A549 (cell line): ENCODE results near the gene HK1. TPM values are rescaled to one million over a fixed set of nuclear protein-coding genes. Genes with fewer than 3 reads are reported as not detected.

Experiments used
- ATAC-seq, 2 experiments: fragments of 200-7000 bp in 1 of 2; fragments of >200 bp in 1 of 2; cut with Nextera tagmentation in 1 of 2; cut with Tn5 transposase in 1 of 2; 3 replicates each; pipeline versions ENCODE4 v1.8.0 to v1.9.1; 2018 to 2020; ENCODE audit warnings: mild to moderate bottlenecking in 1 of 2, moderate library complexity in 1 of 2
- CTCF ChIA-PET: fragments of 300-600 bp; sonication (Branson Sonifier 250); formaldehyde crosslinking; extraction: SDS; loops from one replicate; lab custom pipeline; 2021; ENCODE audit warnings: antibody characterized with exemption, inconsistent platforms; lab: Yijun Ruan, JAX
- POLR2A ChIA-PET: fragments of 350-600 bp; formaldehyde crosslinking; extraction: SDS; loops from one replicate; lab custom pipeline; 2021; ENCODE audit warnings: antibody characterized with exemption, inconsistent platforms; lab: Yijun Ruan, JAX
- DNase-seq, 2 experiments: peaks; one replicate each; pipeline versions ENCODE4 v3.0.0 to v3.0.0-alpha.2; 2011 to 2016; ENCODE audit warnings: low read depth in 1 of 2, low spot score in 1 of 2
- FAIRE-seq: peaks from 2 replicates; lab custom pipeline; 2011; peaks lifted over from hg19 to GRCh38; lab: Jason Lieb, UNC
- H3K27ac ChIP-seq, 2 experiments: fragments of >200 bp; sonication (Bioruptor Twin); formaldehyde crosslinking; 3 replicates each; pipeline ENCODE4 v1.5.1; 2016 to 2017
- H3K4me1 ChIP-seq: fragments of >200 bp; sonication (Bioruptor Twin); formaldehyde crosslinking; 3 replicates; pipeline ENCODE4 v1.6.1; 2016
- H3K4me2 ChIP-seq: fragments of >200 bp; sonication (Bioruptor Twin); formaldehyde crosslinking; 3 replicates; pipeline ENCODE4 v1.6.1; 2016
- H3K4me3 ChIP-seq: fragments of >200 bp; sonication (Bioruptor Twin); formaldehyde crosslinking; 3 replicates; pipeline ENCODE4 v1.5.1; 2016
- H3K9me3 ChIP-seq: fragments of >200 bp; sonication (Bioruptor Twin); formaldehyde crosslinking; 3 replicates; pipeline ENCODE4 v1.6.1; 2016
- ATOH8 ChIP-seq: fragments of 250-450 bp; sonication (Bioruptor Pico); IDR thresholded peaks from 2 replicates; pipeline ENCODE4 v1.5.0; 2020; ENCODE audit warnings: low read depth, mild to moderate bottlenecking, moderate library complexity
- BCL3 ChIP-seq: fragments of >200 bp; sonication (Bioruptor Twin); formaldehyde crosslinking; IDR thresholded peaks from 3 replicates; pipeline ENCODE4 v1.6.1; 2016
- BHLHE40 ChIP-seq: IDR thresholded peaks from 2 replicates; pipeline ENCODE4 v1.6.1; 2012; ENCODE audit warnings: low read depth, low read length, inconsistent platforms
- CBX2 ChIP-seq: fragments of 200-600 bp; sonication (generic); IDR thresholded peaks from 2 replicates; pipeline ENCODE4 v1.6.1; 2016; ENCODE audit warnings: low read depth, mild to moderate bottlenecking, borderline replicate concordance
- CBX8 ChIP-seq: fragments of 200-600 bp; sonication (generic); IDR thresholded peaks from 2 replicates; pipeline ENCODE4 v1.6.1; 2016
- CHD4 ChIP-seq: fragments of 200-600 bp; sonication (generic); IDR thresholded peaks from 2 replicates; pipeline ENCODE4 v1.6.1; 2016; ENCODE audit warnings: antibody characterized with exemption, mild to moderate bottlenecking, borderline replicate concordance
- E2F6 ChIP-seq: IDR thresholded peaks from 2 replicates; pipeline ENCODE4 v1.6.1; 2012; ENCODE audit warnings: low read depth, borderline replicate concordance
- EHF ChIP-seq: fragments of 250-450 bp; sonication (Bioruptor Pico); IDR thresholded peaks from 2 replicates; pipeline ENCODE4 v1.5.0; 2020; ENCODE audit warnings: mild to moderate bottlenecking
- EHMT2 ChIP-seq: fragments of 200-600 bp; sonication (generic); IDR thresholded peaks from 2 replicates; pipeline ENCODE4 v1.6.1; 2016; ENCODE audit warnings: antibody characterized with exemption, low read depth, mild to moderate bottlenecking, moderate library complexity
- ESRRA ChIP-seq: fragments of 150-350 bp; IDR thresholded peaks from 2 replicates; pipeline ENCODE4 v1.6.1; 2014; ENCODE audit warnings: mild to moderate bottlenecking, low read length, borderline replicate concordance
- FOSL2 ChIP-seq, 2 experiments: fragments of 450-650 bp in 1 of 2; fragments of >200 bp in 1 of 2; sonication (Bioruptor Twin) in 1 of 2; formaldehyde crosslinking; IDR thresholded peaks; 2 replicates each; pipeline versions ENCODE4 v1.5.0 to v1.6.1; 2016 to 2020; ENCODE audit warnings: mild to moderate bottlenecking in 1 of 2, moderate library complexity in 1 of 2
- FOXS1 ChIP-seq: fragments of 250-450 bp; sonication (Bioruptor Pico); IDR thresholded peaks from 2 replicates; pipeline ENCODE4 v1.5.0; 2020; ENCODE audit warnings: mild to moderate bottlenecking, moderate library complexity
- HMGXB4 ChIP-seq: fragments of 250-450 bp; sonication (Bioruptor Pico); IDR thresholded peaks from 2 replicates; pipeline ENCODE4 v1.5.0; 2021; ENCODE audit warnings: mild to moderate bottlenecking, moderate library complexity, borderline replicate concordance
- MAFK ChIP-seq: fragments of 450-650 bp; IDR thresholded peaks from 2 replicates; pipeline ENCODE4 v1.6.1; 2014; ENCODE audit not compliant: partially characterized antibody
- MYC ChIP-seq: IDR thresholded peaks from 2 replicates; pipeline ENCODE4 v1.6.1; 2012; ENCODE audit warnings: mild to moderate bottlenecking, inconsistent platforms, low read length, improper control_type of control experiment, borderline replicate concordance
- NFE2L2 ChIP-seq: fragments of 150-350 bp; conservative IDR thresholded peaks from 2 replicates; pipeline ENCODE4 v1.6.1; 2014; ENCODE audit warnings: low read length
- NR3C1 ChIP-seq: fragments of >200 bp; sonication (Bioruptor Twin); formaldehyde crosslinking; IDR thresholded peaks from 3 replicates; pipeline ENCODE4 v1.6.1; 2017
- PHF8 ChIP-seq: fragments of 200-600 bp; sonication (generic); IDR thresholded peaks from 2 replicates; pipeline ENCODE4 v1.6.1; 2016; ENCODE audit warnings: low read depth, mild to moderate bottlenecking, antibody characterized with exemption, moderate library complexity, borderline replicate concordance
- RARB ChIP-seq: fragments of 250-450 bp; sonication (Bioruptor Pico); IDR thresholded peaks from 2 replicates; pipeline ENCODE4 v1.8.0; 2021; ENCODE audit warnings: mild to moderate bottlenecking, moderate library complexity
- RCOR1 ChIP-seq: fragments of 150-350 bp; IDR thresholded peaks from 2 replicates; pipeline ENCODE4 v1.6.1; 2014; ENCODE audit warnings: antibody characterized with exemption, low read length, low read depth
- REST ChIP-seq: fragments of 200-600 bp; sonication (generic); IDR thresholded peaks from 2 replicates; pipeline ENCODE4 v1.6.1; 2016; ENCODE audit warnings: antibody characterized with exemption, mild to moderate bottlenecking, moderate library complexity
- RNF2 ChIP-seq: fragments of 200-600 bp; sonication (generic); IDR thresholded peaks from 2 replicates; pipeline ENCODE4 v1.6.1; 2016; ENCODE audit warnings: low read depth, mild to moderate bottlenecking, antibody characterized with exemption, moderate library complexity, borderline replicate concordance
- SMC3 ChIP-seq: fragments of >200 bp; sonication (Bioruptor Twin); formaldehyde crosslinking; IDR thresholded peaks from 3 replicates; pipeline ENCODE4 v1.6.1; 2018; ENCODE audit warnings: inconsistent platforms
- SREBF2 ChIP-seq: fragments of 450-650 bp; IDR thresholded peaks from 2 replicates; pipeline ENCODE4 v1.6.1; 2014; ENCODE audit warnings: mild to moderate bottlenecking, moderate library complexity
- TFCP2L1 ChIP-seq: fragments of 250-450 bp; sonication (Bioruptor Pico); IDR thresholded peaks from 2 replicates; pipeline ENCODE4 v1.5.0; 2021; ENCODE audit warnings: mild to moderate bottlenecking
- TP53 ChIP-seq: fragments of 250-450 bp; sonication (Bioruptor Pico); IDR thresholded peaks from 2 replicates; pipeline ENCODE4 v1.5.0; 2021; ENCODE audit warnings: mild to moderate bottlenecking, moderate library complexity
- USF2 ChIP-seq: fragments of 450-650 bp; IDR thresholded peaks from 2 replicates; pipeline ENCODE4 v1.6.1; 2014; ENCODE audit warnings: antibody characterized with exemption
- ZFP36 ChIP-seq: fragments of 450-650 bp; IDR thresholded peaks from 2 replicates; pipeline ENCODE4 v1.6.1; 2014; ENCODE audit warnings: borderline replicate concordance; ENCODE audit not compliant: partially characterized antibody
- ZNF302 ChIP-seq: fragments of 250-450 bp; sonication (Bioruptor Pico); IDR thresholded peaks from 2 replicates; pipeline ENCODE4 v1.9.0; 2021; ENCODE audit warnings: inconsistent platforms, mild to moderate bottlenecking, moderate library complexity
- WGBS: methylation state at CpG from one replicate; pipeline ENCODE4 v1.1.6; 2017; ENCODE audit errors: missing lambda C conversion rate; 5-methylcytosine and 5-hydroxymethylcytosine counted together
- polyA plus RNA-seq, 4 experiments: library from polyadenylated mRNA; depleted of rRNA in 3 of 4; stranded (reverse); fragments of >200 nt; fragmentation: RNase III in 1 of 4; extraction: RNeasy Plus Mini Kit Qiagen cat#74134 plus additional on column Dnase treatment in 1 of 4; gene quantifications; 2 replicates in 3 of 4; 3 replicates in 1 of 4; pipeline ENCODE4 v1.2.3, GENCODE V29; 2011 to 2017

Gene HK1
- polyA plus RNA-seq, 2 of the 4 experiments (the other 2 are of a cell fraction), result 17.3 to 58.9 TPM

- H3K9me3 ChIP-seq, result no peaks in the 10 kb centered on the region
- CTCF ChIA-PET, result interaction anchor here (1.2 to 3.2 kb wide), 3 partner anchors 10 to 147 kb away, joined by 4 to 10 read pairs (median 6); no protein-coding TSS in a partner anchor
- H3K4me1 ChIP-seq, result no peaks in the 10 kb centered on the region
- TF ChIP-seq TFCP2L1 (CRISPR knock-in tag) (no peak), CBX2 (no peak), EHMT2 (no peak), RARB (CRISPR knock-in tag) (no peak), BHLHE40 (no peak), NFE2L2 (no peak), NR3C1 (no peak), REST (no peak), CHD4 (no peak), SREBF2 (no peak), TP53 (no peak), CBX8 (no peak), USF2 (no peak), MYC (no peak), ZFP36 (no peak), ESRRA (no peak), RNF2 (no peak), ATOH8 (no peak)
- TF ChIP-seq, all 56 proteins: peak for 0
- ATAC-seq, result no peak
- POLR2A ChIA-PET, result no interaction called here
- H3K4me2 ChIP-seq, result no peak overlapping the region
- DNase-seq, result no peak
- no peak for FAIRE-seq
- H3K4me3 ChIP-seq, result no peak overlapping the region
- 90% methylated on average over 3 of the region's 3 CpGs for WGBS
- no peak overlapping the region for H3K27ac ChIP-seq
Observed at GRCh38 chr10:69259547-69260243, 18.6 kb upstream of the HK1 start.

- Histone ChIP-seq H3K4me2 (no peak overlapping the region), H3K4me1 (no peaks in the 10 kb centered on the region), H3K9me3 (no peaks in the 10 kb centered on the region), H3K4me3 (no peak overlapping the region), H3K27ac (no peak overlapping the region)
- no peak for ATAC-seq
- no peak for DNase-seq
- 89% methylated on average over 8 of the region's 8 CpGs for WGBS
- no peak for FAIRE-seq
- POLR2A ChIA-PET, result no interaction called here
- CTCF ChIA-PET, result interaction anchor here (1.5 to 3.2 kb wide), 2 partner anchors 9 to 132 kb away, joined by 6 to 10 read pairs; no protein-coding TSS in a partner anchor
- TF ChIP-seq BCL3, result no peak
- TF ChIP-seq E2F6, result no peak
- no peak for TF ChIP-seq ESRRA
- TF ChIP-seq FOSL2 (IDR thresholded peaks at IDR 0.05), result no peak
- no peak for TF ChIP-seq FOSL2 (CRISPR knock-in tag; IDR thresholded peaks at IDR 0.05)
- no peak for TF ChIP-seq PHF8
- TF ChIP-seq EHF (CRISPR knock-in tag), result no peak
- no peak for TF ChIP-seq SMC3
- TF ChIP-seq HMGXB4, result no peak
- no peak for TF ChIP-seq ZNF302 (CRISPR knock-in tag)
- TF ChIP-seq MAFK, result no peak
- no peak for TF ChIP-seq RCOR1
- no peak for TF ChIP-seq FOXS1 (CRISPR knock-in tag)
- no peak for TF ChIP-seq SREBF2
Observed at GRCh38 chr10:69261184-69261583, 17.1 kb upstream of the HK1 start.
